HCT116 (cell line): ENCODE results near the gene GSTO2. TPM values are rescaled to one million over a fixed set of nuclear protein-coding genes. Genes with fewer than 3 reads are reported as not detected.

Experiments used
- ATAC-seq: fragments of 200-7000 bp; cut with Tn5 transposase; 2 replicates; pipeline ENCODE4 v1.9.1; 2020; ENCODE audit warnings: mild to moderate bottlenecking, moderate library complexity
- BruUV-seq: library from RNA; stranded (reverse); fragments of 400-500 nt; replicated peaks from 2 replicates; lab custom pipeline; 2021; lab: Mats Ljungman, UMichigan
- CTCF ChIA-PET: fragments of 300-600 bp; sonication (Branson Sonifier 250); formaldehyde crosslinking; loops from one replicate; lab custom pipeline; 2021; ENCODE audit warnings: antibody characterized with exemption; lab: Charles Lee
- POLR2A ChIA-PET: fragments of 300-600, 350-600 bp; sonication (Branson Sonifier 250); formaldehyde crosslinking; loops from one replicate; lab custom pipeline; 2021; ENCODE audit warnings: antibody characterized with exemption; lab: Charles Lee
- RAD21 ChIA-PET, 2 experiments: fragments of 300-600 bp; sonication (Branson Sonifier 250); formaldehyde crosslinking; loops; one replicate each; lab custom pipeline; 2023; ENCODE audit warnings: low total read pairs in 2 of 2; ENCODE audit not compliant: uncharacterized antibody in 2 of 2, unreplicated experiment in 2 of 2, low non-redundant PET in 1 of 2; lab: Charles Lee
- DNase-seq: peaks from one replicate; pipeline ENCODE4 v3.0.0-alpha.2; 2010; ENCODE audit warnings: low read depth, low spot score
- H2AFZ ChIP-seq: fragments of 200-600 bp; shearing (Covaris generic), sonication (generic); 2 replicates; pipeline ENCODE4 v1.6.1; 2017; ENCODE audit warnings: low read depth, mixed run types, mixed read lengths, antibody characterized with exemption, low read length; ENCODE audit not compliant: poor library complexity, severe bottlenecking
- H3K27ac ChIP-seq: 2 replicates; pipeline ENCODE4 v1.5.1; 2012; ENCODE audit warnings: low read depth, low read length
- H3K27me3 ChIP-seq: fragments of 200-600 bp; sonication (generic); 2 replicates; pipeline ENCODE4 v1.6.1; 2016; ENCODE audit warnings: mixed run types, low read length, mixed read lengths; ENCODE audit not compliant: insufficient read depth
- H3K36me3 ChIP-seq, 2 experiments: fragments of 200-500 bp in 1 of 2; fragments of 200-600 bp in 1 of 2; sonication (Bioruptor generic) in 1 of 2; sonication (generic) in 1 of 2; 2 replicates each; pipeline versions ENCODE4 v1.5.1 to v1.6.1; 2014 to 2016; ENCODE audit warnings: low read length in 2 of 2, inconsistent platforms in 1 of 2, mixed read lengths in 1 of 2, mixed run types in 1 of 2; ENCODE audit not compliant: insufficient read depth in 2 of 2, control insufficient read depth in 1 of 2
- H3K4me1 ChIP-seq, 2 experiments: fragments of 200-600 bp in 1 of 2; sonication (generic) in 1 of 2; 2 replicates each; pipeline versions ENCODE4 v1.5.1 to v1.6.1; 2012 to 2017; ENCODE audit warnings: low read length in 2 of 2, inconsistent platforms in 1 of 2, mild to moderate bottlenecking in 1 of 2, mixed read lengths in 1 of 2, mixed run types in 1 of 2, moderate library complexity in 1 of 2; ENCODE audit not compliant: insufficient read depth in 2 of 2, control insufficient read depth in 1 of 2
- H3K4me2 ChIP-seq: fragments of 200-600 bp; sonication (generic); 2 replicates; pipeline ENCODE4 v1.6.1; 2017; ENCODE audit warnings: mixed run types, low read length, mixed read lengths
- H3K4me3 ChIP-seq, 2 experiments: fragments of 200-600 bp in 1 of 2; sonication (generic) in 1 of 2; replicated peaks in 1 of 2; 2 replicates each; pipeline ENCODE4 v1.5.1; 2011 to 2016; ENCODE audit warnings: low read length in 2 of 2, control low read depth in 1 of 2, low read depth in 1 of 2, mild to moderate bottlenecking in 1 of 2, mixed read lengths in 1 of 2, mixed run types in 1 of 2
- H3K79me2 ChIP-seq: fragments of 200-600 bp; sonication (generic); 2 replicates; pipeline ENCODE4 v1.6.1; 2017; ENCODE audit warnings: mild to moderate bottlenecking, mixed run types, low read length, moderate library complexity, mixed read lengths; ENCODE audit not compliant: insufficient read depth
- H3K9ac ChIP-seq: fragments of 200-600 bp; sonication (generic); 2 replicates; pipeline ENCODE4 v1.6.1; 2016; ENCODE audit warnings: low read length, mixed read lengths
- H3K9me2 ChIP-seq: fragments of 200-600 bp; sonication (generic), shearing (Covaris generic); 2 replicates; pipeline ENCODE4 v1.6.1; 2017; ENCODE audit warnings: mixed run types, mild to moderate bottlenecking, moderate library complexity; ENCODE audit not compliant: insufficient read depth
- H3K9me3 ChIP-seq, 2 experiments: fragments of 200-500 bp in 1 of 2; fragments of 200-600 bp in 1 of 2; sonication (Bioruptor generic) in 1 of 2; sonication (generic) in 1 of 2; 2 replicates each; pipeline ENCODE4 v1.6.1; 2014 to 2017; ENCODE audit warnings: low read length in 2 of 2, mixed read lengths in 2 of 2, inconsistent platforms in 1 of 2, low read depth in 1 of 2, mild to moderate bottlenecking in 1 of 2, mixed run types in 1 of 2, moderate library complexity in 1 of 2; ENCODE audit not compliant: control insufficient read depth in 1 of 2, insufficient read depth in 1 of 2
- H4K20me1 ChIP-seq: fragments of 200-600 bp; sonication (generic), shearing (Covaris generic); 2 replicates; pipeline ENCODE4 v1.6.1; 2017; ENCODE audit warnings: mixed run types, mild to moderate bottlenecking, moderate library complexity; ENCODE audit not compliant: insufficient read depth
- ATF3 ChIP-seq: IDR thresholded peaks from 2 replicates; pipeline ENCODE4 v1.6.1; 2012
- CBX3 ChIP-seq: IDR thresholded peaks from 2 replicates; pipeline ENCODE4 v1.6.1; 2012; ENCODE audit warnings: low read depth
- EGR1 ChIP-seq: IDR thresholded peaks from 2 replicates; pipeline ENCODE4 v1.6.1; 2012; ENCODE audit warnings: low read depth
- ELF1 ChIP-seq: IDR thresholded peaks from 2 replicates; pipeline ENCODE4 v1.6.1; 2012; ENCODE audit warnings: low read depth, borderline replicate concordance
- EZH2phosphoT487 ChIP-seq: fragments of 200-600 bp; IDR thresholded peaks from 2 replicates; pipeline ENCODE4 v1.6.1; 2018; ENCODE audit warnings: antibody characterized with exemption, borderline replicate concordance
- FOSL1 ChIP-seq: IDR thresholded peaks from 2 replicates; pipeline ENCODE4 v1.6.1; 2012; ENCODE audit warnings: low read depth
- MAX ChIP-seq: IDR thresholded peaks from 2 replicates; pipeline ENCODE4 v1.6.1; 2012
- POLR2A ChIP-seq: IDR thresholded peaks from 2 replicates; pipeline ENCODE4 v1.7.0; 2011; ENCODE audit warnings: borderline replicate concordance; ENCODE audit not compliant: insufficient read depth, insufficient read length; ENCODE audit errors: extremely low read depth
- POLR2AphosphoS5 ChIP-seq: IDR thresholded peaks from 2 replicates; pipeline ENCODE4 v1.6.1; 2011; ENCODE audit warnings: mild to moderate bottlenecking, low read depth, low read length, moderate library complexity
- RAD21 ChIP-seq: IDR thresholded peaks from 2 replicates; pipeline ENCODE4 v1.6.1; 2012; ENCODE audit warnings: low read depth, mild to moderate bottlenecking
- SIN3A ChIP-seq: IDR thresholded peaks from 2 replicates; pipeline ENCODE4 v1.6.1; 2012; ENCODE audit warnings: low read depth
- SP1 ChIP-seq: IDR thresholded peaks from 2 replicates; pipeline ENCODE4 v1.6.1; 2012; ENCODE audit warnings: low read depth
- SRF ChIP-seq: IDR thresholded peaks from 2 replicates; pipeline ENCODE4 v1.6.1; 2012; ENCODE audit warnings: low read depth
- TCF7L2 ChIP-seq: IDR thresholded peaks from 2 replicates; pipeline ENCODE4 v1.7.0; 2011; ENCODE audit warnings: borderline replicate concordance, inconsistent platforms; ENCODE audit not compliant: insufficient read depth, insufficient read length; ENCODE audit errors: extremely low read depth
- ZBTB33 ChIP-seq: IDR thresholded peaks from 2 replicates; pipeline ENCODE4 v1.6.1; 2011; ENCODE audit warnings: mild to moderate bottlenecking, low read length, moderate library complexity; ENCODE audit not compliant: insufficient replicate concordance; ENCODE audit errors: extremely low read depth
- ZNF274 ChIP-seq: fragments of 200-500 bp; sonication (Bioruptor generic); IDR thresholded peaks from 2 replicates; pipeline ENCODE4 v1.6.1; 2014; ENCODE audit warnings: mild to moderate bottlenecking, low read depth, low read length, inconsistent platforms
- intact Hi-C: fragments of 100-400 bp; cut with micrococcal nuclease; formaldehyde crosslinking; loops from 2 replicates; pipeline ENCODE4 v1.10.0; 2022
- total RNA-seq: library from RNA; stranded (reverse); gene quantifications from one replicate; pipeline ENCODE4 v1.2.1, GENCODE V29; 2021; ENCODE audit not compliant: unreplicated experiment

Gene GSTO2
- total RNA-seq, 1 experiment from 2014 or later, result 115 TPM

- no peaks in the 10 kb centered on the region for H3K36me3 ChIP-seq
- no peaks in the 10 kb centered on the region for H3K9me2 ChIP-seq
- H3K79me2 ChIP-seq, result no peaks in the 10 kb centered on the region
- ChIA-PET CTCF (interaction anchor here (1.0 to 6.5 kb wide), 10 partner anchors 9 to 271 kb away, joined by 3 to 106 read pairs (median 8); partner anchors contain the start of gene ITPRIP), POLR2A (interaction anchor here (1.3 to 2.0 kb wide), 3 partner anchors 45 to 83 kb away, joined by 3 to 6 read pairs (median 5); partner anchors contain the start of gene GSTO2), RAD21 (interaction anchor here (0.5 to 2.2 kb wide), 4 partner anchors 10 to 307 kb away, joined by 3 to 6 read pairs (median 6); no protein-coding TSS in a partner anchor)
- H3K27ac ChIP-seq, result no peak overlapping the region
- no peak for DNase-seq
- H3K27me3 ChIP-seq, result no peaks in the 10 kb centered on the region; the same call in 1 of the 2 replicates
- no peak overlapping the region for H3K4me3 ChIP-seq
- H3K4me1 ChIP-seq, result peaks cover 7 to 33% of the 10 kb centered on the region in 2 experiments; a peak in 3 of 4 replicates
- no peak overlapping the region for H3K4me2 ChIP-seq
- no peaks in the 10 kb centered on the region for H4K20me1 ChIP-seq
- ATAC-seq, result no peak
- no peak overlapping the region for H2AFZ ChIP-seq
- TF ChIP-seq FOSL1, result no peak
- TF ChIP-seq SP1, result no peak
- TF ChIP-seq EZH2phosphoT487, result no peak
- no peak for TF ChIP-seq SRF
- no peak for TF ChIP-seq EGR1
- TF ChIP-seq ELF1, result no peak
- H3K9ac ChIP-seq, result no peak overlapping the region
- H3K9me3 ChIP-seq, result no peaks in the 10 kb centered on the region
- intact Hi-C loops, result loop anchor here (2.0 to 5.0 kb wide), 3 partner anchors 13 to 465 kb away; partner anchors contain the start of genes ITPRIP and SFR1
- no TSS peak for BruUV-seq
Measured at GRCh38 chr10:104351919-104352318, 82.9 kb downstream of the GSTO2 start.

- no peaks in the 10 kb centered on the region for H3K9me3 ChIP-seq
- RAD21 ChIA-PET, result interaction anchor here in 1 of 2 experiments (1.1 kb wide), 1 partner anchor 47 kb away, joined by 4 read pairs; no protein-coding TSS in a partner anchor
- H3K9ac ChIP-seq, result no peak within 1 kb of the TSS
- no peaks in the 10 kb centered on the region for H3K9me2 ChIP-seq
- H3K36me3 ChIP-seq, result no peaks in the 10 kb centered on the region
- no peak within 1 kb of the TSS for H3K27ac ChIP-seq
- peak within 1 kb of the TSS; percentile 71 for H3K4me2 ChIP-seq
- peak within 1 kb of the TSS; percentile 20 to 38 for H3K4me3 ChIP-seq
- H2AFZ ChIP-seq, result peak within 1 kb of the TSS; percentile 86
- no TSS peak for BruUV-seq
- H4K20me1 ChIP-seq, result no peaks in the 10 kb centered on the region
- H3K79me2 ChIP-seq, result no peaks in the 10 kb centered on the region
- peaks cover 7 to 33% of the 10 kb centered on the region in 2 experiments; a peak in 3 of 4 replicates for H3K4me1 ChIP-seq
- DNase-seq, result peak; percentile 89
- intact Hi-C loops, result loop anchor here (2.0 to 5.0 kb wide), 3 partner anchors 15 to 466 kb away; partner anchors contain the start of genes ITPRIP and SFR1
- POLR2A ChIA-PET, result interaction anchor here (1.3 to 1.6 kb wide), 4 partner anchors 15 to 233 kb away, joined by 6 to 8 read pairs (median 6); partner anchors contain the start of genes GSTO2 and ITPRIP
- CTCF ChIA-PET, result interaction anchor here (0.7 to 6.5 kb wide), 23 partner anchors 14 to 445 kb away, joined by 3 to 106 read pairs (median 4); partner anchors contain the start of genes GSTO1, GSTO2 and ITPRIP
- peak; percentile 97 for ATAC-seq
- H3K27me3 ChIP-seq, result no peaks in the 10 kb centered on the region; the same call in 1 of the 2 replicates
- TF ChIP-seq SP1, result no peak
- TF ChIP-seq TCF7L2, result no peak
- TF ChIP-seq ATF3, result no peak
- no peak for TF ChIP-seq CBX3
- TF ChIP-seq EZH2phosphoT487, result no peak
- no peak for TF ChIP-seq FOSL1
- no peak; the same call in 1 of the 2 replicates for TF ChIP-seq POLR2AphosphoS5
- peak; percentile 91 for TF ChIP-seq EGR1
- no peak for TF ChIP-seq ZBTB33
- peak; percentile 9; the same call in 1 of the 2 replicates for TF ChIP-seq RAD21
- no peak for TF ChIP-seq SIN3A
- no peak for TF ChIP-seq POLR2A
- TF ChIP-seq ZNF274, result no peak
- peak; percentile 83 for TF ChIP-seq MAX
Measured at GRCh38 chr10:104353325-104354048, 84.5 kb downstream of the GSTO2 start, which contains the start of gene CFAP58. Gene CFAP58, plus strand, starts transcription at chr10:104353833. Its CDS starts 65 bp downstream, at chr10:104353898.
